Measurements from ENCODE around the gene BRWD1. TPM values are rescaled to one million over a fixed set of nuclear protein-coding genes. Genes with fewer than 3 reads are reported as not detected.
A peak's percentile ranks its signal among the peaks of the same experiment; 100 is the strongest.

BRWD1 gene
- total RNA-seq, 3 donors from 2014 or later, result 40.6 to 58.6 (median 52.5) TPM

DNA sequence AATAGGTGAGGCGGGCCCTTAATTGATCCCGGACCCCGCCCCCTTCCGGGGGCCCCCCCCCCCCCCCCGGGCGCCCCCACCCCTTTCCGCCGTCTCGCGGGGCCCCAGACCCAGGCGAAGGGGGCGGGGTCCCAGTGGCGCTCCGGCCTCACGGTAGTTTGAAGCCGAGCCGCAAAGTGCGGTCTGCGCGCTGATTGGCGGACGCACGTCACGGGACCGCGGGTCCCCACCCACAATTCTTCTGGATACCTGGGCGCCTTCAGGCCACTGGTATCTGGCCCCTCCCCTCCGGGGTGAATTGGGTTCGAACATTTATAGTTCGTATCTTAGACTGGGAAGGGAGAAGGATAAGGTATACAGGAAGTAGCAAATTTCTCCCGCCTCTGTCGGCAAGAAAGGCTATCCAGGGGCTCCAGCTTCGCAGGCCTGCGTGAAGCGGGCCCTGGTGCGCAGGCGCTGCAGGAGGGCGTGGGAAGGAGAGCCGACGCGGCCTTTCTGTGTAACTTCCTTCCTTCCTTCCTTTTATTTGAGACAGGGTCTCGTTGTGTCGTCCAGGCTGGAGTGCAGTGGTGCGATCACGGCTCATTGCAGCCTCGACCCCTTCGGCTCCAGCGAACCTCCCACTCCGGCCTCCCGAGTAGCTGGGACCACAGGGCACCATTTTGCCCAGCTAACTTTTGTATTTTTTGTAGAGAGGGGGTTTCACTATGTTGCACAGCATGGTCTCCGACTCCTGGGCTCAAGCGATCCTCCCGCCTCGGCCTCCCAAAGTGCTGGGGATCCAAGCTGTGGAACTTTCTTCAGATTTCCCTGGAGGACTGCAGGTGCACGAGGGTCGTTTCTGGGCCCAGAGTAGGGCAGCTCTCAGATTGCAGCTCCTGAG is 36.0 kb upstream of the BRWD1 start:
- H3K4me1 ChIP-seq (ENCODE audit: low read depth), result peaks cover 23% of the 10 kb centered on the region
- ATAC-seq, result peak; percentile 94
- intact Hi-C loops (cut with DNase I, micrococcal nuclease), result no loop called here
- no peaks in the 10 kb centered on the region for H3K36me3 ChIP-seq (ENCODE audit: low read depth)
- H3K4me3 ChIP-seq, result peak overlapping the region; percentile 45
- TF ChIP-seq, protein P1, sequence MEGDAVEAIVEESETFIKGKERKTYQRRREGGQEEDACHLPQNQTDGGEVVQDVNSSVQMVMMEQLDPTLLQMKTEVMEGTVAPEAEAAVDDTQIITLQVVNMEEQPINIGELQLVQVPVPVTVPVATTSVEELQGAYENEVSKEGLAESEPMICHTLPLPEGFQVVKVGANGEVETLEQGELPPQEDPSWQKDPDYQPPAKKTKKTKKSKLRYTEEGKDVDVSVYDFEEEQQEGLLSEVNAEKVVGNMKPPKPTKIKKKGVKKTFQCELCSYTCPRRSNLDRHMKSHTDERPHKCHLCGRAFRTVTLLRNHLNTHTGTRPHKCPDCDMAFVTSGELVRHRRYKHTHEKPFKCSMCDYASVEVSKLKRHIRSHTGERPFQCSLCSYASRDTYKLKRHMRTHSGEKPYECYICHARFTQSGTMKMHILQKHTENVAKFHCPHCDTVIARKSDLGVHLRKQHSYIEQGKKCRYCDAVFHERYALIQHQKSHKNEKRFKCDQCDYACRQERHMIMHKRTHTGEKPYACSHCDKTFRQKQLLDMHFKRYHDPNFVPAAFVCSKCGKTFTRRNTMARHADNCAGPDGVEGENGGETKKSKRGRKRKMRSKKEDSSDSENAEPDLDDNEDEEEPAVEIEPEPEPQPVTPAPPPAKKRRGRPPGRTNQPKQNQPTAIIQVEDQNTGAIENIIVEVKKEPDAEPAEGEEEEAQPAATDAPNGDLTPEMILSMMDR (IDR thresholded peaks at IDR 0.05), result no peak
- H3K9me3 ChIP-seq, result no peaks in the 10 kb centered on the region
- DNase-seq, result peak; percentile 98 to 99 (median 99)

DNA sequence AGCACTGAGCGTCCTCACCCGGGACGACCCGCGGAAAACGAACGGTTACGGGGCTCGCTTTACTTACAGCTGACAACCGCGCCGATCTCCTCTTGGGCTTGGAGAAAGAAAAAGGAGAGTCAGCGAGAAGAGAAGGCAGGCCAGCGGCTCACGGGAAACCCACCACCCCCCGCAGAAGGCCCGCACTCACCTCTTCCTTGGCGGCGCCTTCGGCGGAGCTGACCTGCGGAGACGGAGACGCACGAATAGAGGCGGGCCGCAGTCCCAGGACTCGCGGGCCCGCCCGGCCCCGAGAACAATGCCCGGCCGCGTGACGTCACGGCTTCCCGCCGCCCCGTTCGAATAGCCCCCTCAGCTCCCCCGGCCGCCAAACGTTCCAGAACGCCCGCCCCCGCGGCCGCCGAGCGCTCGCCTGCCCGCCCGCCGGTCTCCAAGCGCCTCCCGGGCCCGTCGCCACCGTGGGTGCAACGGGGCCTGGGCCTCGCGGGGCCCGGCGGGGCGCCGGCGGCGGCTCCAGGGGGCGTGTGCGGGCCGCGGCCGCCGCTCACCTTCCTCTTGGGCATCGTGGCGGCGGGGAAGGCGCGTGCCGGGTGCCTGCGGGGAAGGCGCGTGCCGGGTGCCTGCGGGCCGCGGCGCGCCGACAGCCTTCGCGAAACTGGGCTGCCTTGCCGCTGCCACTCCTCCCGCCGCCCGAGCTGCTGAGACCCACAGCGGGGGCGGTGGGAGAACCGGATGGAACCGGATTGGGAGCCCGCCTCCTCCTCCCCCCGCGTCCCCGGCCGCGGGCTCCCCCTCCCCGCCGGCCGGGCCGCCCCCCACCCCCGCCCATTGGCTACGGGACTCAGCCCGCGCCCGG is 35.2 kb upstream of the BRWD1 start, which contains the start of gene HMGN1:
Gene HMGN1, minus strand, starts transcription at position 734 of the 856 bp plus-strand sequence. Its CDS starts 171 bp downstream, at position 563.
- TF ChIP-seq, protein P1 (IDR thresholded peaks at IDR 0.05), result no peak
- peaks cover 23% of the 10 kb centered on the region for H3K4me1 ChIP-seq (ENCODE audit: low read depth)
- H3K9me3 ChIP-seq, result no peaks in the 10 kb centered on the region
- ATAC-seq (peak; percentile 72), DNase-seq (peak; percentile 87 to 93 (median 90))
- no peaks in the 10 kb centered on the region for H3K36me3 ChIP-seq (ENCODE audit: low read depth)
- intact Hi-C loops (cut with DNase I, micrococcal nuclease), result no loop called here
- H3K4me3 ChIP-seq, result peak within 1 kb of the TSS; percentile 45

- DNase-seq (no peak), ATAC-seq (no peak)
- intact Hi-C loops (cut with DNase I, micrococcal nuclease), result no loop called here
These were observed 34.6 kb upstream of the BRWD1 start for GRCh38 chr21:39348040-39348354.

DNA sequence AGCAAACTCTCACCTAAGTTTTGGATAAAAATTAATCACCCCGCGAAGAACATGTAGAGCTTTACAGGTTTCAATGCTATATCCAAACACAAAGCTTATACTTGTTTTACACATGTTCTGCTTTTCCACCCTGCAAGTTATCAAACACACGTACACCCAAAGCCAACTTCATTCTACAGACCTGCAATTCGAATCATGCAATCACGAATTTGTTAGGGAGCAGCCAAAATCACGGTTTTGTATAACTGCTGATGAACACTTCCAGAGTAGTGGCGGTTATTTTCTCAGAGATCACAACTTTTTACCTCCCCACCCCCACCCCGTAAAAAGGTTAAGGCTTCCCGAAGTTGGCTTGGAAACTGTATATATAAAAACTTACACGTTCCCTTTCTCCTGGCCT is 34.1 kb upstream of the BRWD1 start:
- peaks cover 23% of the 10 kb centered on the region for H3K4me1 ChIP-seq (ENCODE audit: low read depth)
- ATAC-seq (no peak), DNase-seq (no peak)
- intact Hi-C loops (cut with DNase I, micrococcal nuclease), result no loop called here
- no peaks in the 10 kb centered on the region for H3K36me3 ChIP-seq (ENCODE audit: low read depth)
- TF ChIP-seq, protein P1 (IDR thresholded peaks at IDR 0.05), result no peak
- peak overlapping the region; percentile 45 for H3K4me3 ChIP-seq
- no peaks in the 10 kb centered on the region for H3K9me3 ChIP-seq

More at GRCh38 chr21:39348040-39348354, 34.6 kb upstream of the BRWD1 start:
- TF ChIP-seq, protein P1 (IDR thresholded peaks at IDR 0.05), result no peak
- peaks cover 23% of the 10 kb centered on the region for H3K4me1 ChIP-seq (ENCODE audit: low read depth)
- H3K9me3 ChIP-seq, result no peaks in the 10 kb centered on the region
- H3K36me3 ChIP-seq (ENCODE audit: low read depth), result no peaks in the 10 kb centered on the region
- H3K4me3 ChIP-seq, result peak overlapping the region; percentile 45

DNA sequence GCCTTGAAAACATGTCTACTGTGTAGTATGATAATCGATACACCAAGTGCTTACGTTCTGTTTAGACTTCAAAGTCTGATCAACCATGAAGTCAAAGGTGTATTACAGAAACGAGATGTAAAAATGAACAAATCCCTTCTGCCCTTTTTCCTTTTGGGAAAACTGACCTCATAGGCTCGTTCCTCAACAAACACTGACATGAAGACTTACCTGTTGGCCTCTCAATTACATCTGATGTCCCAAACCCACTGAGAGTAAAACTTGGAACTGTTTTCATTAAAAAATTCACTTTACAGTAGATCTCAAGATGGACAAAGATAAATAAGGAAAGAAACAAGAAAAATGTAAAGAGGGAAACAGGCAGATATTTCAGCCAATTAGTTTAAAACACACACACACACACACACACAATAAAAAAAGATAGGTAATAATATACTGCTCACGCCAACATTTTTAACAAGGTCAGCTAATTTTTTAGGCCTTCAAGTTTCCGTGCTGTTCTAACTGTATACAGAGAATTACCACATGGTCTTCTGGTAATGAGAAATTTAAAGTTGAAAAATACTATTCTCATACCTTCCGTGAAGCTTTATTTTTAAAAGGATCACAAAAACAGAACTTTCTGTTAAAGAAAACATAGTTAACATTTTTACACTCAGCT is 33.4 kb upstream of the BRWD1 start:
- DNase-seq (no peak), ATAC-seq (no peak)
- intact Hi-C loops (cut with DNase I, micrococcal nuclease), result no loop called here
- Histone ChIP-seq H3K9me3 (no peaks in the 10 kb centered on the region), H3K36me3 (ENCODE audit: low read depth) (no peaks in the 10 kb centered on the region), H3K4me3 (no peak overlapping the region), H3K4me1 (ENCODE audit: low read depth) (peaks cover 23% of the 10 kb centered on the region)
- TF ChIP-seq, protein P1 (IDR thresholded peaks at IDR 0.05), result no peak
